Measurements from ENCODE around the gene HIF3A.
"Not testable (repeated sequence)": the region's sequence is repeated elsewhere in the genome, so short reads cannot be mapped to it uniquely, and the experiment has no call there.

HIF3A gene

DNA sequence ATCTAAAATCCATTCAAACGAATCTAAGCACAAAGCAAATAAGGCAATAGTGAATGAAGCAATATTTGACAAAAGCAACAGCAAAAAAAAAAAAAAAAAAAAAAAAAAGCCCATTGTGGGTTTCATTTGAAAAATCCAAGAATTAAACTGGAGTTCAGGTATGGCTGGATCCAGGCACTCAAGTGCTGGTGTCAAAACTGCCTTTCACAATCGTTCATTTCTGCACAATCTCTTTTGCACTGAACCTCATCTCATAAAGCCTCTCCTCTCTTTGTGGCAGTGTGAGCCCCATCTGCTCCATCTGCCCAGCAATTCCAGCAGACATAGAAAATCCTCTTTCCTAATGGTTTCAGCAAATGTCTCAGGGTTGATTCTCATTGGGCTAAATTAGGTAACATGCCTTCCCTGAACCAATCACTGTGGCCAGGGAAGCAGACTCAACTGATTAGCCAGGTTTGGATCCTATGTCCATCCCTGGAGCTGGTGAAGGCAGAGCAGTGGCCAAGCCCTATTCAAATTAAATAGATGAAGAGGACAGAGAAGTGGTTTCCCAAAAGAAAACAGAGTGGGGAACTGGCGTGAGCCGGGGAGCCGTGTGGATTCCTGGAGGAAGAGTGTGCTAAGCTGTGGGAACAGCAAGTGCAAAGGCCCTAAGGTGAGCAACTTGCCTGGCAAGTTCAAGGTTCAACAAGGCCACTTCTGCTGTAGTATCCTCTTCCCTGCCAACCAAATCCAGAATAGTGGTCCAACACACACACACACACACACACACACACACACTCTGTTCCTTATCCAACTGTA is 1.2 kb upstream of the HIF3A start:
- no peak for DNase-seq

DNA sequence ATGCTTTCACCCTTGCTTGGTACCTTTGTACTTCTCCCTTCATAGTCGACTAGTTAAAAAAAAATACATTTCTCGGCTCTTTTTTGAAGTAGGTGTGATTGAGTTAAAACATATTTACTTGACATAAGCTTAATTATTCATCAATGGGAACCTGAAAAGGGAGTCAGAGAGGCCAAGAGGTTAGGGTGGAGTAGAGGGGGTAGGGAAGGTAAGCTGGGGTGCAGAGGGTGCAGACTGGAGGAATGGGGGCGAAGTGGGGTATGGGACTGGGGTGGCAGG is 701 bp upstream of the HIF3A start:
- no peak for DNase-seq

DNA sequence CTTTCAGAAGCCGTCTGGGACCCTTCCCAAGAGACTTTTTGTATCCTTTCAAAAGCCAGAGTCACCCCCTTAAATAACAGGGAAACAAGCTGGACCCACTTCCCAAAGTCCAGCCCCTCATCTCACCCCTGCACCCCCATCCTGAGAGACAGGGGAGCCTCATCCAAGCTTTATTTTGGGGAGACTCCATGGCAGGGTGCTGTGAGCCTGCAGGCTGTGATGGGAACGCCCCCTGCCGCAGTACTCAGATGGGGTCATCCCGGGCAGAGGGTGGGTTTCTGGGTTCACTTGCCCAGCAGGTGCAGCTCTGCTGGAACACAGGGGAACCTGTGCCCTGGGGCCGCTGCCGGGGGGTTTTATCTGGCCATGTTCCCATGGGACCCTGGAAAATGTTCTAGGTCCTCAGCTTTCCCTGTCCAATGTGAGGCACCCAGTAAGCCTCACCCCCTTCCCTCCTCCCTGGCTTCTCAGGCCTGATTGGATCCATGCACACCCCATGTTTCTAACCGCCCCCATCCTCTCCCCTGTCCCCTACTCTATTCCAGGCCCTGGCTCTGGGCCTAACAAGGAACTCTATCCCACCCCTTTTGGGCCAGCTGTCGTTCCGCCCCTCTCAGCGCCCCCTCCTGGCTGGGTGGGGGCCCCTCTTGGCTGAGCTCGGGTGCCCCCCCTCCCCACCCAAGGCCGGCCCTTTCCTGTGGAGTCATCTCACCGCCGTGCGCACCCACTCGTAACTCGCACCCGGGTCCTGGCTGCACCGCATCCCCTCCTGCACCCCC is 1.0 kb downstream of the HIF3A start:
- no peak for DNase-seq

DNA sequence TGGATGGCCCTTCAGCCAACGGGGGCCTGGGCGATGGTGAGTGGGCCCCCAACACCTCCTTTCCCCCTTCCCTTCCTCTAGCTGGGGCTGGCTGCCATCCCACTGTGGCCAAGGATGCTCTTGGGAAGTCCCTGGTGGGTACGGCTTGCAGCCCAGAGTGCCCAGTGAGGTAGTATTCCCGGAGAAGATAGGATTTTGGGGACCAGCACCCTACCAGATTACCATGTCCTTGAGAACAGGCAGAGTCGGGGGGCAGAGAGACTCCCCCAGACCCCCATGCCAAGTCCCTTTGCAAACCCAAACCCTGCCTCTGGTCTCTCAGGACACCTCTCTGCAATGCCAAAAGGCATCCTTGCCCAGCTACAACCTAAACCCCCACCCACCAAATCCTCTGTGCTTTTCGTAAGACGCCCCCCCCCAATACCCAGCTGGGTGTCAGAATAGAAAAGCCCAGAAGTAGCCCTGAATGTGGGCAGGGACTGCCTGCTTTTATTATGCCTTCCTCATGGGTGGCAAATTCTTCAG is 1.7 kb downstream of the HIF3A start:
- DNase-seq, result no peak

DNA sequence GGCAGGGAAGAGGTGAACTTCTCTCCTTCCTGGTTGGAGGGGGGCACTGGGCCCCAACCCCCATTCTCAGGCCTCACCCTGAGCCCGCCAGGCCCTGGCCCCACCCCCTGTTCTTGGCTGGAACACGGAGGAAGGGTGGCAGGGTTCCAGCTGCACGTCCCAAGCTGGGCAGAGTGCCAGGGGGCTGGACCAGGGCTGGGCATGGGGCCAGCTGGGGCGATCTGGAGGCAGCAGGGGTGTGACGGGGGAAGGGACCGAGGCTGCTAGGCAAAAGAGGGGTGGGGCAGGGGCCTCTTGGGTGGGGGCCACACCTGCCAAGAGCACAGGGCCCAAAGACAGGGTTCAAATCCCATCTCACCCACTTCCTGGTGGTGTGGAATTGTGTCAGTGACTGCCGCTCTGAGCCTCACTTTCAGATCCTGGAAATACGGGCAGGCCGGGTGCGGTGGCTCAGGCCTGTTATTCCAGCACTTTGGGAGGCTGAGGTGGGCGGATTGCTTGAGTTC is 2.2 kb downstream of the HIF3A start:
- DNase-seq, result peak; percentile 96

DNA sequence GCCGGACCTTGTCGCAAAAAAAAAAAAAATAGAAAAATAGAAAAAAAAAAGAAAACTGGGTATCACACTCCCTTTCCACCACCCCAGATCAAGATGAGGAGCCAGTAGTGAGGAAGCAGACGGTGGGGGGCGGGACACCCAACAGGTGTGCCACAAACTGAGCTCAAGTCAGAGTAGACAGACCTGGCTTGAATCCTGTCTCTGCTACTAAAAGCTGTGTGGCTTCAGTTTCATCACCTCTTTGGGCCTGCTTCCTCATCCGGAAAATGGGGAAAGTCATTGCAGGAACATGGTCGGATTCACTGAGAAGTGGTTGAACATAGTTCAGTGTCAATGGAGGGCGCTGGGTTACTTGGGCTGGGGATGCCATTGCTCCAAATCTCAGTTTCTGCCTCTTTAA is 2.9 kb downstream of the HIF3A start:
- DNase-seq, result no peak

DNA sequence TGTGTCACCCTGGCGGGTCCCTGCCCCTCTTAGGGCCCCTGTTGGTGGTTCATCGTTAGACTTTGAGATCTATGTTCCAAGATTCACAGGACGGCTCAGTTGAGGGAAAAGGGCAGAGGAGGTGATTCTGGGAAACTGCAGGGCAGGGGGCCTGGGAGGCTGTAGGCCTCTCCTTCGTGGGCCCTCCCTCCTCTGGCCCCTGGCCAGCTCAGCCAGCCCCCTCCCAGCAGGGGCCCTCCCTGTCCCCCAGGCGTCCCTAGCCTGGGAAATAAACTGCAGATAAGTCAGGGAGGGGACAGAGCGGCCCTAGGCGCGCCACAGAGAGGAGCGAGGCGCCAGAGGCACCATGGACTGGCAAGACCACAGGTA is 6.5 kb downstream of the HIF3A start:
- DNase-seq, result no peak

DNA sequence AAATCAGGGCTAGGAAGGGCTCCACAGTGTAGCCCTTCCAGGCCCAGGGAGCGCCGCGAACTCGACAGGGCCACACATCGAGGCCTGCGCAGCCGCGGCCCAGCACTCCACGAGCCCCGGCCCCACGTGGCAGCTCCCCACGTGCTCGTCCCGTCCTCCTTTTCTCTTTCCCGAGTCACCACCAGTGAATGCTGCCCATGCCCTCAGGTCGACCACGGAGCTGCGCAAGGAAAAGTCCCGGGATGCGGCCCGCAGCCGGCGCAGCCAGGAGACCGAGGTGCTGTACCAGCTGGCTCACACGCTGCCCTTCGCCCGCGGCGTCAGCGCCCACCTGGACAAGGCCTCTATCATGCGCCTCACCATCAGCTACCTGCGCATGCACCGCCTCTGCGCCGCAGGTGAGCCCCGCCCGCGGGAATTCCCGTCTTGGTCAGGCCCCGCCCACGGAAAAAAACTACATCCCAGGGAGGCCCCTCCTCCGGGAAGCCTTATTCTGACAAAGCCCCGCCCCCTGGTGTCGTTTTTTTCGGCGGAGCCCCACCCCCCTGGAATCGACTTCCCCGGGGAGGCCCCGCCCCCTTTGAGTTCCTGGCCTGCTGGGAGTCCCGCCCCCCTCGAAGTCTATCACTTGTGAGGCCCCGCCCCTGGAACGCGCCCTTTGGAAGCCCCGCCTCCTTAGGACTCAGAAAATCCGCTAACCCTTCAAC is 7.0 kb downstream of the HIF3A start:
- no peak for DNase-seq

DNA sequence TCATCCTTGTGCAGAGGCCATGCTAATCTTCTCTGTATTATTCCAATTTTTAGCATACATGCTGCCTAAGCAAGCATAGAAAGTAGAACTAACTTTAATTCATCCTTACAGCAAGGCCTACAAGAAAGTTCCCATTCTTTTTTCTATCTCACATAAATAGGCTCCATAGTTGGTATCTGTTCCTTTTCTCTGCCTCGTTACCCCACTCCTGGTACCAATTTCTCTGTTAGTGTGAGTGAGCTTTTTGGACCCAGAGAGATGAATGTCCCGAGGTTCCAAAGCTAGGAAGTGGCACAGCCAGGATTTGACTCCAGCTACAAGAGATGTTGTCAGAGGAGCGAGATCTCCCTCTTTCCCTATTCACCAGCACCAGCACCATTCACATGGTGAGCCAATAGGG is 9.7 kb downstream of the HIF3A start:
- no peak for DNase-seq

DNA sequence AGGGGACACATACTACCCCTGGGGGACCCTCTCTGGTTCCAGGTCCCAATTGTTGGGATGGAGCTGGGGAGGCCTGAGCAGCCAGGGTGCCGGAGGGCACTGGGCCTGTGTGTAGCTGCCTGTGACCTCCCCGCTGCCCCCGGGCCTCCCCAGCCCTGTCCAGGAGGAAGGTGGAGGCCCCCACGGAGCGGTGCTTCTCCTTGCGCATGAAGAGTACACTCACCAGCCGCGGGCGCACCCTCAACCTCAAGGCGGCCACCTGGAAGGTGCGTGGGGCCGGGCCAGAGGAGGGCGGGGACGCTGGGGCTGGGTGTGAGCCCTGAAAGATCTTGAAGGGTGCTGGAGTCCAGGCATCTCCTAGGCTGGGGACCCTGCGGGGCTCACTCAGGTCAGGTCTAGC is 11.7 kb downstream of the HIF3A start:
- no peak for DNase-seq

DNA sequence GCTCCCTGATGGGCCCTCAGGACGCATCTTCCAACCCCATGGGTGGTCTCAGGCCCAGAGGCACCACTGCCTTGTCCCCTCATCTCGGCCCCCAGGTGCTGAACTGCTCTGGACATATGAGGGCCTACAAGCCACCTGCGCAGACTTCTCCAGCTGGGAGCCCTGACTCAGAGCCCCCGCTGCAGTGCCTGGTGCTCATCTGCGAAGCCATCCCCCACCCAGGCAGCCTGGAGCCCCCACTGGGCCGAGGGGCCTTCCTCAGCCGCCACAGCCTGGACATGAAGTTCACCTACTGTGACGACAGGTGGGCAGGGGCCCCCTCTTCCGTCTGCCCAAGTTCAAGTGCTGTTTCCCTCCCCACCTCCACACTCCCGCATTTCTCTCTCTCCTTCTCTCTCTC is 12.2 kb downstream of the HIF3A start:
- no peak for DNase-seq

DNA sequence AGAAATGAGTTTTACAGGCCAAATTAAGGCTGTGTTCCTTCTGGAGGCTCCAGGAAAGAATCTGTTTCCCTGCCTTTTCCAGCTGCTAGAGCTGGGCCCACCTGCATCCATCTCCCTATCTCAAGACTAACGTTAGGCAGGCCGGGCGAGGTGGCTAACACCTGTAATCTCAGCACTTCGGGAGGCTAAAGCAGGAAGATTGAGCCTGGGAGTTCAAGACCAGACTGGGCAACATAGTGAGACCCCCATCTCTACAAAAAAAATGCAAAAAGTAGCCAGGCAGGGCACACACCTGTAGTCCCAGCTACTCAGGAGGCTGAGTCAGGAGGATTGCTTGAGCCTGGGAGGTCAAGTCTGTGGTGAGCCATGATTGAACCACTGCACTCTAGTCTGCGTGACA is 14.6 kb downstream of the HIF3A start:
- DNase-seq, result no peak

DNA sequence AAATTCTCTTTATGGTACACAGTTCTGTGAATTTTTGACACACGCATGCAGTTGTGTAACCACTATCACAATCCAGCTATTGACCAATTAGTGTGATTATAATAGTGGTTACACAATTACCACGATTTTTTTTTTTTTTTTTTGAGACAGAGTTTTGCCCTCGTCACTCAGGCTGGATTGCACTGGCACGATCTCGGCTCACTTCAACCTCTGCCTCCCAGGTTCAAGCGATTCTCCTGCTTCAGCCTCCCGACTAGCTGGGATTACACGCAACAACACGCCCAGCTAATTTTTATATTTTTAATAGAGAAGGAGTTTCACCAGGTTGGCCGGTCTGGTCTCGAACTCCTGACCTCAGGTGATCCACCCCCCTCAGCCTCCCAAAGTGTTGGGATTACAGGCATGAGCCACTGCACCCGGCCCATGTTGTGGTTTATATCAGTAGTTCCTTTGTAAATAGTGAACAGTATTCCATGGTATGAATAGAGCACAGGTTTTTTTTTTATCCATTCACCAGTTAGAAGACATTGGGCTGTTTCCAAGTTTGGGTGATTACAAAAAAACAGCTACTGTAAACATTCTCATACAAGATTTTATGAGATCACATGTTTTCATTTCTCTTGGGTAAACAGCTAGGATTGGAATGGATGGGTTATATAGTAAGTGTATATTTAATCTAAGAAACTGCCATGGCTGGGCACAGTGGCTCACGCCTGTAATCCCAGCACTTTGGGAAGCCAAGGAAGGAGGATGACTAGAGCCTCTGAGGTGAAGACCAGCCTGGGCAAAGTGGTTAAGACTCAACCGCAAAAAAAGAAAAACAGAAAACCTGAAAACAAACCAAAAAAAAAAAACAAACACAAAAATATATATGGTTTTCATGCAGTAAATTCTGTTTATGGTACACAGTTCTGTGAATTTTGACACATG is 17.0 kb downstream of the HIF3A start:
- DNase-seq, result not testable (repeated sequence)

DNA sequence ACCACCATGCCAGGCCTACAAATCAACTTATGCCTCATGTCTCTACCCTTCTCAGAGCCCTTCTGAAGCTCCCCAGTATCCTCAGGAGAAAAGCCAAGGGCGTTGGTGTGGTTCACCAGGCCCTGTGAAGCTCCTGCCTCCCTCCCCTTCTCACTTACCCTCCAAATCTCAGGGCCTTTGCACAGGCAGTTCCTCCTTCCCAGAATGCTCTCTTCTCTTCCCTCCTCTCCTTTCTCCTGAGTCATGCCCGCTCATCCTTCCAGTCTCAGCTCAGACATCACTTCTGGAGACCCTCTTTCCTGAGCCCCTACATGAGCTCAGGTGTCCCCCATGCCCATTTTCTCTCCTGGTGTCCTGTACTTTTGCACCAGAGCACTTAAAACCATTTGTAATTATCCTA is 20.5 kb downstream of the HIF3A start:
- no peak for DNase-seq

DNA sequence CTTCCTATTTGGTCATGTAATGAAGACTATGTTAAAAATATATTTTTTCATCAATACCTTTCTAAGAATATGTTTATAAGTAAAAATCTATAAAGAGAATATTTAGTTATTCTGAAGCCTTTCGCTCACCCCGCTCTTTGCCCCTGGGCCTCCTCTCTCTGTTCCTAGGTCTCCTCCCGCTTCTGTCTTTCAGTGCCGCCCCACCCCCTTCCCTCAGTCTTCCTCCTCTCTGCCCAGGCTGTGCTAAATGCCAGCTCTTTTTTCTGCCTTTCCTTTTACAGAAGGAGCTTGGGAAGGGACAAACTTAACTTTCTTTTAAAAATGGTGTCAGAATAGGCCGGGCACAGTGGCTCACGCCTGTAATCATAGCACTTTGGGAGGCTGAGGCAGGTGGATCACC is 22.8 kb downstream of the HIF3A start:
- no peak for DNase-seq

DNA sequence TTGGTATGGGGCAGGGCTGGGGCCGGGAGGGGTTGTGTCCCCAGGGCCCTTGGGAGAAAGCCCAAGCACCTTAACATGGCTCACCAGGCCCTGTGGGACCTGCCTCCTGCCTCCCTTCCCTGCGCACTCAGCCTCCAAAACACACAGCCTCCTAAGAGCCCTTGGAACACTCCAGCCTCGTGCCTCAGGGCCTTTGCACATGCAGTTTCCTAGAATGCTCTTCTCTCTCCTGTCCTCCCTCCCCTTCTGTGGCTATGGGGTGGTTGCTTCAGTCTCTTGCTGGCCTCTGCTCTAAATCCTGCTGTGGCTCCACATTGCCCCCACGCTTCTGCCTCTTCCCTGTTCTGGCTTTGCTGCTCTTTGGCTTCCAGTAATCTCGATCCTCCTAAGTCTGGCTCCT is 23.7 kb downstream of the HIF3A start:
- no peak for DNase-seq

DNA sequence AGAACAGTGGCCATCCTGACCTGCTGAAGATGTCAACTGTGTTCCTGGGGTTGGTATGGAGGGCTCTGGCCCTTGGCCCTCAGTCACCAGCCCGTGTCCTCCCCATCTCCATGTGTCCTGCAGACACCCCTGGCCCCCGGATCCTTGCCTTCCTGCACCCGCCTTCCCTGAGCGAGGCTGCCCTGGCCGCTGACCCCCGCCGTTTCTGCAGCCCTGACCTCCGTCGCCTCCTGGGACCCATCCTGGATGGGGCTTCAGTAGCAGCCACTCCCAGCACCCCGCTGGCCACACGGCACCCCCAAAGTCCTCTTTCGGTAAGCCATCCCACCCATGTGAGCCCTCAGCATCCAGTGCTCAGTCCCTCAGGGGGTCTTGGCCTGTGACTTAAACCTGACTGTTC is 24.8 kb downstream of the HIF3A start:
- no peak for DNase-seq

DNA sequence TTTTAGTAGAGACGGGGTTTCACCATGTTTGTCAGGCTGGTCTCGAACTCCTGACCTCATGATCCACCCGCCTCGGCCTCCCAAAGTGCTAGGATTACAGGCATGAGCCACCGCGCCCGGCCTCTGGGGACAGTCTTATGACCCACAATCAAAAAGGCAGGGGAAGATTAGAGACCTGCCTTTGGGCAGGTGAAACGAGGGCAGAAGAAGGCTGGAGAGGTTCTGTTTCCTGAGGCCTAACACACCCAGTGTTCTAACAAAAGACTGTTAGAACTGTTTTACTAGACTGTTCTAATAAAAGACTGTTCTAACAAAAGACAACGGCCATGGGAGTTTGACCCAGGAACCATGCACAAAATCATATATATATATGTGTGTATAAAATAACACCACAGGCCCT is 26.4 kb downstream of the HIF3A start:
- DNase-seq, result not testable (repeated sequence)

DNA sequence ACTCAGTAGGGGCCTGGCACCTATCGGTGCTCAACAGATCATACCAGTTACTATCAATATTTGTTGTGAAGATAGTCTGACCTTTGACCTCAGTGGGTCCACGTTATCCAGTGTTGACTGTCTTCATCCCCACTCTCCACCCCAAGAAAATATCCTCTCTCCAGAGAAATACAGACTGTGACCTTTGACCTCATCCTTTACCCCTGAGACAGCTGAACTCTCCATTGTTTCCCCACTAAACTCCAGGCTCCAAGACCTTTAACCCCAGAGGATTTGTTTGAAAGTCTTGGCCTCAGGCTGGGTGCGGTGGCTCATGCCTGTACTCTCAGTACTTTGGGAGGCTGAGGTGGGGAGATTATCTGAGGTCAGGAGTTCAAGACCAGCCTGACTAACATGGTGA is 27.4 kb downstream of the HIF3A start:
- no peak for DNase-seq

DNA sequence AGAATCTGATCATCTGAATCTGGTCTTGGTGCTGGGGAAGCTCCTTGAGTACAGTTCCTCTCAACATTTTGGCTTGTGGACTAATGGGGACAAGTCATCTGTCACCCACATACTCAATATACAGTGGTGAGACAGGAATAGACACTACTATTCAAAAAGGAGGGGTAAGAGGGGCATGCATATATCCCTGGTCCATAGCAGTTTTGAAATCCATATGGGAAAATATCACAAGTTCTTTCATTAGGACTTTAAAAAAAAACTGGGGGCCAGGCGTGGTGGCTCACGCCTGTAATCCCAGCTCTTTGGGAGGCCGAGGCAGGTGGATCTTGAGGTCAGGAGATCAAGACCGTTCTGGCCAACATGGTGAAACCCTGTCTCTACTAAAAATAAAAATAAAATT is 29.8 kb downstream of the HIF3A start:
- no peak for DNase-seq

DNA sequence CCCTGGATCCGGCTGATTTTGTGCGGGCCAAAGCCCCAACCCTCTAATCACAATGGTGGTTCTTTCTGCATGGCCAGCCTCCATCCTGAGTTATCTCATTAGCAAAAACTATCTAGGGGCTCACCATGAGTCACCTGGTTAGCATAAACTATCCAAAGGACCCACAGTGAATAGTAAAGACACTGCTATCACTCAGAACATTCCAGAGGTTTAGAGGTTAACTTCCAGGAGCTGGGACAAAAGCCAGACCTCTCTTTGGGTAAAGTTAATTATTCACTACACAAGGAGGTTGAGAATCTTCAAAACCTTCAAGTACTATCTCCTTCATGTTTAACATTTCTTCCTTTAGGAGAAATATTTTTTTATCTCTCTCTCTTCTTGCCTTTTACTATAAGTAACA is 31.2 kb downstream of the HIF3A start:
- DNase-seq, result no peak

DNA sequence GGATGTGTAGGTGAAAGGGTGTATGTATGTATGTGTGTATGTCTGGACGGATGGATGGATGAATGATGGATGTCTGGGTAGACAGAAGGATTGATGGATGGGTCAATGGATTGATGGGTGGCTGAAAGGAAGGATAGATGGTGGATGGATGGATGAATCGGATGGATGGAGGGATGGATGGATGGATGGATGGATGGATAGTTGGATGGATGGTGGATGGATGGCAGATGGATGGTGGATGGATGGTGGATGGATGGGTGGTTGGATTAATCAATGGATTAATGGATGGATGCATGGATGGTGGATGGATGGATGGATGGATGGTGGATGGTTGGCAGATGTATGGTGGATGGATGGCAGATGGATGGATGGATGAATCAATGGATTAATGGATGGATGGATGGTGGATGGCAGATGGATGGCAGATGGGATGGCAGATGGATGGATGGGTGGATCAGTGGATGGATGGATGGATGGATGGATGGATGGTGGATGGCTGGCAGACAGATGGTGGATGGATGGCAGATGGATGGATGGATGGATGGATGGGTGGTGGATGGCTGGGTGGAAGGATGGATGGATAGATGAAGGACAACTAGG is 33.6 kb downstream of the HIF3A start:
- no peak for DNase-seq

Measured in NCI-H748 treated with DMSO at 0.1 percent for 48 hours (cell line).